ENCODE measurements around the gene VSTM5.

GRCh38 chr11:93887111-93887510, 36.7 kb upstream of the VSTM5 start:
- TF ChIP-seq CTCF (IDR thresholded peaks at IDR 0.05) = no peak
- no peak for TF ChIP-seq POLR2A (IDR thresholded peaks at IDR 0.05)

Data from body of pancreas (tissue), 4 donors.